Activated T-helper 1 cell treated with anti-CD3 and anti-CD28 coated beads, Interleukin-2, amount 50 U/mL, for 16 hours (primary cell): Measurements from ENCODE around the gene PTGS1.

Source experiments
- DNase-seq, 2 donors: peaks; one replicate each; pipeline ENCODE4 v3.0.0-alpha.2; 2020; ENCODE audit warnings: low read depth in 1 of 2, low spot score in 1 of 2

PTGS1 gene

DNA sequence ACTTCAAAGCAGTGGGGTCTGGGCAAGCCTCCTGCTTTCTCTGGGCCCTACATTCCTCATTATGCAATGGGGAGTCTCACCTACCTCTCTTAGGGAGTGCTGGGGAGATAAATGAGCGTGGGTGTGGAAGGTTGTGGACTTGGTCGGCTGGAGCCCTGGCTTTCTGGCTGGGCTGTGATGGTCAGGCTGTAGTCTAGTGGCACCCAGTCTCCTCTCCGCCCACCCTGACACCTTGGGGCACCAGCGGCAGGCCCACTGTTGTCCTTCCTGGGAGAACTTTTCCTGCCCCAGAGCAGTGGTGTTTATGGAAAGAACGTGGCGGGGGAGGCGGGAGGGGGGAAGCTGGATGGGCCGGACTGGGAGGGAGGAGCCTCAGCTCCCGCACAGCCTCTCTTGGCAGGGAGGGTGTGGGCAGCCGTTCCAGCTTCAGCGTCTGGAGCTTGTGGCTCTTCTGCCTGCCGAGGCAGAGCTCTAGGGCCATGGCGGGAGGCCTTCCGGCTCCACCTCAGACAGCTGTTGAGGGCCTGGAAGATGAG is 4.1 kb downstream of the PTGS1 start:
- DNase-seq: no peak

DNA sequence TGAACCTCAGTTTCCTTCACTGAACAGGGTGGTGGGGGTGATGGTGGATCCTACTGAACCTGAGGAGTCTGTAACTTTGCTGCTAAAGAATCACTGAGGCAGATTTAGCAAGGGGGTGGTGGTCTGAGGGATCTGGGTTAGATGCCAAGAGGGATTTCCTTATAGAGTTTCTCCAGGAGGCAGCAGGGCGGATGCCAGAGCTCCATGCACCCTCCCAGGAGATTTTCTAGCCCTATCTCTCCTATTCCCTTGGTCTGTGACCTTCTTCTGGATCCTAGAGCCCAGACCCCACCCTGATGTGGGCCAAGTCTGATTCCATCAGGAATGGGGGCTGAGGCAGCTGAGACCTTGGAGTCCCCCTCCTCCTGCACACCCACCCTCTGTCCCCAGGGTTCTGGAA is 6.0 kb downstream of the PTGS1 start:
- no peak for DNase-seq

- no peak for DNase-seq
Observed at GRCh38 chr9:122377241-122378164, 6.7 kb downstream of the PTGS1 start.

GRCh38 chr9:122378236-122378635 is 7.4 kb downstream of the PTGS1 start:
- no peak for DNase-seq

- DNase-seq: no peak
Observed at GRCh38 chr9:122379340-122379739, 8.5 kb downstream of the PTGS1 start.

- no peak for DNase-seq
Observed at GRCh38 chr9:122380293-122380692, 9.5 kb downstream of the PTGS1 start.

GRCh38 chr9:122381206-122381950 is 10.6 kb downstream of the PTGS1 start:
- DNase-seq: no peak

DNA sequence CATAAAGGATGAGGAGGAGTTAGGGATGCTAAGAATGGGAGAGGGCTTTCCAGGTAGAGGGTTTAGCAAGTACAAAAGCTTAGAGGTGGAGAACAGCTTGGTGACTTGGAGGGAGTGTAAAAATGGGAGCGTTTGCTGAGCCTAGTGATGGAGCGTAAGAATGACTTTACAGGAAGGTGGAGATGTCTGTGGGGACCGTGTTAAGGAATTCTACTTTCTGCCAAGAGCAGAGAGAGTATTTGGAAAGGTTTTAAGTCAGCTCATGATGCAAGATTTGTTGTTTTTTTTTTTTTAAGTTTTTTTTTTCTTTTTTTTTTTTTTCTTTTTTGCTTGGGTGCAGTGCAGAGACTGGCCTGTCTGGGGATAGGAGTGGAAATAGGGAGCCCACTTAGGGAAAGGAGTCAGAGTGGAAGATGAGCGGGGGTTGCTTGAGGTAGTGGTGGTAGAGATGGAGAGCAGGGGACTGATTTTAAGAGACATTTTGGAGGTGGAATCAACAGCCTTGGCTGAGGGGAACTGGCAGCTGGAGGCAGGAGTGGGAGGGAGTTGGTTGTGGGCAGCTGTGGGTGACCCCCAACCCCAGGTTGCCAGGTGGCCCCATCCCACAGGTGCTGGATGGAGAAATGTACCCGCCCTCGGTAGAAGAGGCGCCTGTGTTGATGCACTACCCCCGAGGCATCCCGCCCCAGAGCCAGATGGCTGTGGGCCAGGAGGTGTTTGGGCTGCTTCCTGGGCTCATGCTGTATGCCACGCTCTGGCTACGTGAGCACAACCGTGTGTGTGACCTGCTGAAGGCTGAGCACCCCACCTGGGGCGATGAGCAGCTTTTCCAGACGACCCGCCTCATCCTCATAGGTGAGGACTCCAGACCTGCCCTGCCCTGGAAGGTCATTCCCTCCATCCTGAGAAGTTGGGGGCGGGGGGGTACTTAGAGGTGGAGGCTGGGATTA is 12.4 kb downstream of the PTGS1 start:
- no peak for DNase-seq

DNA sequence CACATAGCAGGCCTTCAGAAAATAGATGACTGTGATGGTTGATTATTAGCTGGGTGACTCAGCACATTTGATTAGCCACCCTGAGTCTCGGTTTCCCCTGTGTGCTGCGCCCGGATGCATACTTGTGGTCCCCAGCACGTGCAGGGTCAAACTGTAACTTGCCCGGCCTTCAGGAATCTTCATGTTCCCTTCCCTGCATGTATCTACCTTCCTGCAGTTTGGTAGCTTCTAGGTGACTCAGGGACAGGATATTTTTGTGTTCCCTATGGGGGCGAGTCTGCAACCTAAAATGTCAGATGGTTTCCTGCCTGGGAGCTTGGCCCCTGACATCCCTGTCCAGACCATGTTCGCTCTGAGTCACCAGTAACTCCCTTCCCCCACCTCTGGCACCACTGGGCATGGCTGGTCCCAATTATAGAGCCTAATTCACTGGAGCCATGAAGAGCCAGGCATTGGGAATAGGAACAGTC is 13.2 kb downstream of the PTGS1 start:
- DNase-seq: no peak

DNA sequence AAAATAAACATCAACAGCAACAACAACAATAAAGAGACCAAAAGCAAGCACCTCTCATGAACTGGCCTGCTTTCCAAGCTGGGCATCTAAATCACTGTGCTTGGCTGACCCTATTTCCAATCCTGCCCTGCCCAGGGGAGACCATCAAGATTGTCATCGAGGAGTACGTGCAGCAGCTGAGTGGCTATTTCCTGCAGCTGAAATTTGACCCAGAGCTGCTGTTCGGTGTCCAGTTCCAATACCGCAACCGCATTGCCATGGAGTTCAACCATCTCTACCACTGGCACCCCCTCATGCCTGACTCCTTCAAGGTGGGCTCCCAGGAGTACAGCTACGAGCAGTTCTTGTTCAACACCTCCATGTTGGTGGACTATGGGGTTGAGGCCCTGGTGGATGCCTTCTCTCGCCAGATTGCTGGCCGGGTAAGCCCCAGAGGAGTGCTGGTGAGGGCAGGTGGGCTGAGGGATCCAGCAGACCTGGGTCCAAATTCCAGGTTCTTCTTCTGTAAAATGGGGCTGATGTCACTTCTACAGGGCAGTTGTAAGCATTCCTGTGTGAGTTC is 15.6 kb downstream of the PTGS1 start:
- DNase-seq: no peak

DNA sequence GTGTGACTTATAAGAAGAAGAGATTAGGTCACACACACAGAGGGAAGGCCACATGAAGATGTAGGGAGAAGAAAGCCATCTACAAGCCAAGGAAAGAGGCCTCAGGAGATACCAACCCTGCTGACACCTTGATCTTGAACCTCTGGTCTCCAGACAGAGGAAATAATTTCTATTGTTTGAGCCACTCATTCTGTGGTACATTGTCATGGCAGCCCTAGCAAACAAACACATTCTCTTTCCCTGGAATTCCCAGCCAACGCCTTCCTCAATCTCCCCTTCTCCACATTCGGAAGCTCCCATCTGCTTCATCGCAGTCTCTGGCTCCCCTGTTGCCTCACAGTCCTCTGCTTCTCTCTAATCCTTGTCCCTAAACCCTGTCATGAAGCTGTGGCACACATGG is 16.7 kb downstream of the PTGS1 start:
- no peak for DNase-seq

GRCh38 chr9:122389195-122389594 is 18.4 kb downstream of the PTGS1 start:
- no peak for DNase-seq

DNA sequence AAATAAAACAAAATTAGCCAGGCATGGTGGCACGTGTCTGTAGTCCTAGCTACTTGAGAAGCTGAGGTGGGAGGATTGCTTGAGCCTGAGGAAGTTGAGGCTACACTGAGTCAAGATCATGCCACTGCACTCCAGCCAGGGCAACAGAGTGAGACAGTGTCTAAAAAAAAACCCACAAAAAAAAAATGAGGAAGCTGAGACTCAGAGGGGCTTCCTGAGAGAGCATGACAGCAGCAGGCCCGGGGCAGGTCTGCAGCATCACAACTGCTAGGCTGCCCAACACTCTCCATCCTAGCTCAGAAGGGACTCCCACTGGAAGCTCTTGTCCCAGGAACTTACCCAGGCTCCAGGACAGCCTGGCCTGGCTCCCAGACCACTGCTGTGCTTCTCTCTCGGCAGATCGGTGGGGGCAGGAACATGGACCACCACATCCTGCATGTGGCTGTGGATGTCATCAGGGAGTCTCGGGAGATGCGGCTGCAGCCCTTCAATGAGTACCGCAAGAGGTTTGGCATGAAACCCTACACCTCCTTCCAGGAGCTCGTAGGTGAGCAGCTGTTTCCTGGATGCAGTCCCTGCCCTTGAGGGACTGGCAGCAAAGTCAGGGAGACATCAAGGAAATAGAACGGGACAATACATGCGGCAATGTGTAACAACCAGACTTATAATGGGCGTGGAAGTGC is 19.1 kb downstream of the PTGS1 start:
- DNase-seq: no peak

GRCh38 chr9:122392284-122392683 is 21.5 kb downstream of the PTGS1 start:
- no peak for DNase-seq

DNA sequence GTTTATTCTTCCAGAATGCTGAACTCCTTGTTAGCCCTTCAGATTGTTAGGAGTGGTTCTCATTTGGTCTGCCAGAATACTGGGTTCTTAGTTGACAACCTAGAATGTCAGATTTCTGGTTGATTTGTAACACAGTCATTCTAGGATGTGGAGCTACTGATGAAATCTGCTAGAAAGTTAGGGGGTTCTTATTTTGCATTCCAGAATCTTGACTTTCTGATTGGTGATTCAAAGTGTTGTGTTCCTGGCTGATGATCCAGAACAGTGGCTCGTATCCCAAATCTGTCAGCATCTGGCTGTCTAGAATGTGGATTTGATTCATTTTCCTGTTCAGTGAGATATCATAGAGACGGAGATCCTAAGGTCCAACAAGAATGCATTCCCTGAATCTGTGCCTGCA is 21.9 kb downstream of the PTGS1 start:
- DNase-seq: no peak

DNA sequence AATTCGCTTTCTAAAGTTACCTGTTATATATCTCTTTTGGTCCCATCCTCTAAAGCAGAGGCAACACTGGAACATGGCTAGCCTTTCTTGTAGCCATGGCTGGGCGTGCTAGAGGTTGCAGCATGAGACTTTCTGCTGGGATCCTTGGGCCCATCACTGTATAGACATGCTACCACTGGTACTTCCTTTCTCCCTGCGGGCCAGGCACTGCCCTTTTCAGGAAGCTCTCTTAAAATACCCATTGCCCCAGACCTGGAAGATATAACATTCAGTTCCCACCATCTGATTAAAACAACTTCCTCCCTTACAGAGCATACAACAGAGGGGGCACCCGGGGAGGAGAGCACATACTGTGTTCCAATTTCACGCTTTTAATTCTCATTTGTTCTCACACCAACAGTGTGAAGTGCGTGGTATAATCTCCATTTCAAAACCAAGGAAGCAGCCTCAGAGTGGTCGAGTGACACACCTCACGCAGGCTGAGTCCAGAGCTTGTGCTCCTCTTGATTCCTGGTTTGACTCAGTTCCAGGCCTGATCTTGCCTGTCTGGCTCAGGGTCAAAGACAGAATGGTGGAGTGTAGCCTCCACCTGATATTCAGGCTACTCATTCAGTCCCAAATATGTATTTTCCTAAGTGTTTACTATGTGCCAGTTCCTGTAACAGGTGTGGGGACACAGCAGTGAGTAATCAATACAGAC is 22.6 kb downstream of the PTGS1 start:
- no peak for DNase-seq

DNA sequence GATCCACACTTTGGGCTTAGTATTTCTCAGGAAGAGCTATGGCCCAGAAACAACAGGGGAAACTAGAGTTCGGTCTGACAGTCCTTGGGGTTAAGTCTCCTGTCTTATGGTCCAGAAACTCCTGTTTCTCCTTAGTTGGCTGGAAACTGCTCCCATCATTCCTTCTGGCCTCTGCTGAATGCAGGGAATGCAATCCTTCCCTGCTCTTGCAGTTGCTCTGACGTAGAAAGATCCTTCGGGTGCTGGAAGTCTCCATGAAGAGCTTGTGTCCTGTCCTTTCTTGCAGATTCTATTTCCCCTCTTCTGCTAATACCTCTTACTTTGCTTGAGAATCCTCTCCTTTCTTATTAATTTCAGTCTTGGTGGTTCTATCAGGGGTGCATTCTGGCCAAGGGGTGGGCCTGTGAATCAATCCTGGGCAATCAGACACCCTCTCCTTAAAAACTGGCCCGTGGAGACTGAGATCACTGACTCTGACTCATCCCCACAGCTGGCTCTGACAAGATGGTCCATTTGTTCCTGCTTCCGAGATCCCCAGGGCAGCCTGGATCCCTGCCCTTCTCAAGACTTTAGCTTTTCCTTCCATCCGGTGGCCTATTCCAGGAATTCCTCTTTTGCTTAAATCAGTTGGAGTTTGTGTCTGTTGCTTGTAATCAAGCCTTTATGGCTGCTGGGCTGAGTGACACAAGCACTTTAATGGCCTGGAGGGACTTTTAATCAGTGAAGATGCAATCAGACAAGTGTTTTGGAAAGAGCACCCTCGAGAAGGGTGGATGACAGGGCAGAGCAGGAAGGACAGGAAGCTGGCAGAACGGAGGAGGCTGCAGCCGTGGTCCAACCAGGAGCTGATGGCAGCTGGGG is 23.7 kb downstream of the PTGS1 start:
- DNase-seq: no peak

GRCh38 chr9:122396614-122397148 is 25.9 kb downstream of the PTGS1 start:
- no peak for DNase-seq
